ENCODE data around the gene SHD. TPM values are rescaled to one million over a fixed set of nuclear protein-coding genes. Genes with fewer than 3 reads are reported as not detected.
A peak's percentile ranks its signal among the peaks of the same experiment; 100 is the strongest.

SHD gene
- total and polyA plus RNA-seq, 9 of the 15 experiments (the other 6 are each of a cell fraction or from before 2014, with no cell fraction given) = 0.05 to 0.62 (median 0.15) TPM; not detected in 5

DNA sequence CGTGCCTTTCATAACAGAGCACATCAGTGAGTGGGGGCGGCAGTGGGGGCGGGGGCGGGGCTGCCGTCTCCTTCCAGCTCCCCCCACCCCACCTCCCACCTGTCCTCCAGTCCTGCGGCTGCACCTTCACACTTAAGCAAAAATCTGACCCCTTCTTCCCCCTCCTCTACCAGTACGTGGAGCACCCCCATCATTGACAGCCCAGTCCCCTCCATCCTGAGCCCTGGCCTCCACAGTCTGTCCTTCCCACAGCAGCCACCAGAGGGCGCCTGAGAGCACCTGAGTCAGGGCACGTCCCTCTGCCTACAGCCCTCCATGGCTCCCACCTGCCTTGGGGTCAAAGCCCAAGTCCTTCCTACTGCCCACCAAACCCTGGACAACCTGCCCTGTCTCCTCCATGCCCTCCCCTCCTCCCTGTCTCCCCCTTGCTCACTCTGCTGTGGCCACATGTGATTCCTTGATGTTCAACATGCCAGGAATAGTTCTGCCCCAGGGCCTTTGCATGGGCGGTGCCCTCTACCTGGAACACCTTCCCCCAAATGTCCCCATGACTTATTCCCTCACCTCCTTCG is 45.7 kb upstream of the SHD start (continued):
- TF ChIP-seq HBP1 (CRISPR knock-in tag; IDR thresholded peaks at IDR 0.05) (no peak), ADNP (tag; IDR thresholded peaks at IDR 0.05) (peak; percentile 93), RBM39 (optimal IDR thresholded peaks at IDR 0.05; ENCODE audit: low read depth, low read length) (no peak), SNRNP70 (optimal IDR thresholded peaks at IDR 0.05; ENCODE audit: low read depth, low read length) (no peak), SREBF1 (IDR thresholded peaks at IDR 0.05; ENCODE audit: borderline replicate concordance, low read depth, low read length) (no peak), ZBTB5 (IDR thresholded peaks at IDR 0.05) (no peak), POLR2A (conservative IDR thresholded peaks at IDR 0.05) (no peak), ZNF121 (CRISPR knock-in tag; conservative IDR thresholded peaks at IDR 0.05) (peak; percentile 78), FOXM1 (IDR thresholded peaks at IDR 0.05; ENCODE audit: low read depth) (peak; percentile 19; the same call in 1 of the 2 replicates), FOXM1 (CRISPR knock-in tag; IDR thresholded peaks at IDR 0.05; ENCODE audit: low read depth) (no peak), EWSR1 (IDR thresholded peaks at IDR 0.05; ENCODE audit: borderline replicate concordance, low read depth, partially characterized antibody) (no peak), ZNF263 (CRISPR knock-in tag; IDR thresholded peaks at IDR 0.05; ENCODE audit: borderline replicate concordance) (peak; percentile 65), SRSF9 (IDR thresholded peaks at IDR 0.05; ENCODE audit: borderline replicate concordance, low read depth, low read length) (no peak), ZNF77 (CRISPR knock-in tag; IDR thresholded peaks at IDR 0.05) (no peak), EGR1 (conservative IDR thresholded peaks at IDR 0.05) (peak; percentile 84), ELF2 (CRISPR knock-in tag; IDR thresholded peaks at IDR 0.05) (no peak)
- TF ChIP-seq, protein P1, sequence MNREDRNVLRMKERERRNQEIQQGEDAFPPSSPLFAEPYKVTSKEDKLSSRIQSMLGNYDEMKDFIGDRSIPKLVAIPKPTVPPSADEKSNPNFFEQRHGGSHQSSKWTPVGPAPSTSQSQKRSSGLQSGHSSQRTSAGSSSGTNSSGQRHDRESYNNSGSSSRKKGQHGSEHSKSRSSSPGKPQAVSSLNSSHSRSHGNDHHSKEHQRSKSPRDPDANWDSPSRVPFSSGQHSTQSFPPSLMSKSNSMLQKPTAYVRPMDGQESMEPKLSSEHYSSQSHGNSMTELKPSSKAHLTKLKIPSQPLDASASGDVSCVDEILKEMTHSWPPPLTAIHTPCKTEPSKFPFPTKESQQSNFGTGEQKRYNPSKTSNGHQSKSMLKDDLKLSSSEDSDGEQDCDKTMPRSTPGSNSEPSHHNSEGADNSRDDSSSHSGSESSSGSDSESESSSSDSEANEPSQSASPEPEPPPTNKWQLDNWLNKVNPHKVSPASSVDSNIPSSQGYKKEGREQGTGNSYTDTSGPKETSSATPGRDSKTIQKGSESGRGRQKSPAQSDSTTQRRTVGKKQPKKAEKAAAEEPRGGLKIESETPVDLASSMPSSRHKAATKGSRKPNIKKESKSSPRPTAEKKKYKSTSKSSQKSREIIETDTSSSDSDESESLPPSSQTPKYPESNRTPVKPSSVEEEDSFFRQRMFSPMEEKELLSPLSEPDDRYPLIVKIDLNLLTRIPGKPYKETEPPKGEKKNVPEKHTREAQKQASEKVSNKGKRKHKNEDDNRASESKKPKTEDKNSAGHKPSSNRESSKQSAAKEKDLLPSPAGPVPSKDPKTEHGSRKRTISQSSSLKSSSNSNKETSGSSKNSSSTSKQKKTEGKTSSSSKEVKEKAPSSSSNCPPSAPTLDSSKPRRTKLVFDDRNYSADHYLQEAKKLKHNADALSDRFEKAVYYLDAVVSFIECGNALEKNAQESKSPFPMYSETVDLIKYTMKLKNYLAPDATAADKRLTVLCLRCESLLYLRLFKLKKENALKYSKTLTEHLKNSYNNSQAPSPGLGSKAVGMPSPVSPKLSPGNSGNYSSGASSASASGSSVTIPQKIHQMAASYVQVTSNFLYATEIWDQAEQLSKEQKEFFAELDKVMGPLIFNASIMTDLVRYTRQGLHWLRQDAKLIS (CRISPR knock-in tag; IDR thresholded peaks at IDR 0.05) = no peak
- TF ChIP-seq, protein P2, sequence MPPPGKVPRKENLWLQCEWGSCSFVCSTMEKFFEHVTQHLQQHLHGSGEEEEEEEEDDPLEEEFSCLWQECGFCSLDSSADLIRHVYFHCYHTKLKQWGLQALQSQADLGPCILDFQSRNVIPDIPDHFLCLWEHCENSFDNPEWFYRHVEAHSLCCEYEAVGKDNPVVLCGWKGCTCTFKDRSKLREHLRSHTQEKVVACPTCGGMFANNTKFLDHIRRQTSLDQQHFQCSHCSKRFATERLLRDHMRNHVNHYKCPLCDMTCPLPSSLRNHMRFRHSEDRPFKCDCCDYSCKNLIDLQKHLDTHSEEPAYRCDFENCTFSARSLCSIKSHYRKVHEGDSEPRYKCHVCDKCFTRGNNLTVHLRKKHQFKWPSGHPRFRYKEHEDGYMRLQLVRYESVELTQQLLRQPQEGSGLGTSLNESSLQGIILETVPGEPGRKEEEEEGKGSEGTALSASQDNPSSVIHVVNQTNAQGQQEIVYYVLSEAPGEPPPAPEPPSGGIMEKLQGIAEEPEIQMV (tag; conservative IDR thresholded peaks at IDR 0.05; ENCODE audit: low read depth) = no peak
- TF ChIP-seq, protein P3, sequence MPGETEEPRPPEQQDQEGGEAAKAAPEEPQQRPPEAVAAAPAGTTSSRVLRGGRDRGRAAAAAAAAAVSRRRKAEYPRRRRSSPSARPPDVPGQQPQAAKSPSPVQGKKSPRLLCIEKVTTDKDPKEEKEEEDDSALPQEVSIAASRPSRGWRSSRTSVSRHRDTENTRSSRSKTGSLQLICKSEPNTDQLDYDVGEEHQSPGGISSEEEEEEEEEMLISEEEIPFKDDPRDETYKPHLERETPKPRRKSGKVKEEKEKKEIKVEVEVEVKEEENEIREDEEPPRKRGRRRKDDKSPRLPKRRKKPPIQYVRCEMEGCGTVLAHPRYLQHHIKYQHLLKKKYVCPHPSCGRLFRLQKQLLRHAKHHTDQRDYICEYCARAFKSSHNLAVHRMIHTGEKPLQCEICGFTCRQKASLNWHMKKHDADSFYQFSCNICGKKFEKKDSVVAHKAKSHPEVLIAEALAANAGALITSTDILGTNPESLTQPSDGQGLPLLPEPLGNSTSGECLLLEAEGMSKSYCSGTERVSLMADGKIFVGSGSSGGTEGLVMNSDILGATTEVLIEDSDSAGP (CRISPR knock-in tag; IDR thresholded peaks at IDR 0.05) = no peak
